ENCODE measurements around the gene TMF1.

DNA sequence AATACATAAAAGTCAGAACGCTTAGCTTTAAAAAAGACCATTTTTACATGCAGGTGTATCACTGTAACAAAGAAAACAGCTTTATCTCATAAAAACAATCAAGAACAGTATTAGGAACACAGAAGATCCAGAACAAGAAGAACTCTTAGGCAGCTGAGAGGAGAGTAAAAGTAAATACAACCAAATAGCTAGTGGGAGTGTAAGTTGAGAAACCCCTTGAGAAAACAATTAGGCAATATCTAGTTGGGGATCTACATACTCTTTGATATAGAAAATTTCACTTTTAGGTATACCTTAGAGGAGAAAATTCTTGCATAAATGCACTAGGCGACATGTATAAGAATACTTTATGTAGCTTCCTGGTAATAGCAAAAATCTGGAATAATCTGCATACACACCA is 7.5 kb downstream of the TMF1 start:
- TF ChIP-seq, protein P1, sequence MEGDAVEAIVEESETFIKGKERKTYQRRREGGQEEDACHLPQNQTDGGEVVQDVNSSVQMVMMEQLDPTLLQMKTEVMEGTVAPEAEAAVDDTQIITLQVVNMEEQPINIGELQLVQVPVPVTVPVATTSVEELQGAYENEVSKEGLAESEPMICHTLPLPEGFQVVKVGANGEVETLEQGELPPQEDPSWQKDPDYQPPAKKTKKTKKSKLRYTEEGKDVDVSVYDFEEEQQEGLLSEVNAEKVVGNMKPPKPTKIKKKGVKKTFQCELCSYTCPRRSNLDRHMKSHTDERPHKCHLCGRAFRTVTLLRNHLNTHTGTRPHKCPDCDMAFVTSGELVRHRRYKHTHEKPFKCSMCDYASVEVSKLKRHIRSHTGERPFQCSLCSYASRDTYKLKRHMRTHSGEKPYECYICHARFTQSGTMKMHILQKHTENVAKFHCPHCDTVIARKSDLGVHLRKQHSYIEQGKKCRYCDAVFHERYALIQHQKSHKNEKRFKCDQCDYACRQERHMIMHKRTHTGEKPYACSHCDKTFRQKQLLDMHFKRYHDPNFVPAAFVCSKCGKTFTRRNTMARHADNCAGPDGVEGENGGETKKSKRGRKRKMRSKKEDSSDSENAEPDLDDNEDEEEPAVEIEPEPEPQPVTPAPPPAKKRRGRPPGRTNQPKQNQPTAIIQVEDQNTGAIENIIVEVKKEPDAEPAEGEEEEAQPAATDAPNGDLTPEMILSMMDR (conservative IDR thresholded peaks at IDR 0.05; ENCODE audit: low read depth, low read length), result no peak
- TF ChIP-seq EZH2 (IDR thresholded peaks at IDR 0.05; ENCODE audit: borderline replicate concordance, low read depth, low read length, poor library complexity, severe bottlenecking), result no peak

All from A673 (cell line).